K562 (cell line): ENCODE measurements around the gene UROD. TPM values are rescaled to one million over a fixed set of nuclear protein-coding genes. Genes with fewer than 3 reads are reported as not detected.
A peak's percentile ranks its signal among the peaks of the same experiment; 100 is the strongest.

Experiments used
- ATF1 ChIP-seq, 2 experiments: fragments of 450-650 bp in 1 of 2; IDR thresholded peaks; 2 replicates each; pipeline ENCODE4 v1.6.1; 2016; ENCODE audit warnings: missing compliant biosample characterization in 1 of 2, missing genetic modification characterization in 1 of 2
- CBX3 ChIP-seq, 2 experiments: IDR thresholded peaks; 1 replicate in 1 of 2; 2 replicates in 1 of 2; pipeline ENCODE4 v1.6.1; 2012; ENCODE audit warnings: inconsistent platforms in 2 of 2, low read length in 2 of 2, borderline replicate concordance in 1 of 2, control low read depth in 1 of 2
- CREB1 ChIP-seq, 2 experiments: sonication (generic) in 1 of 2; formaldehyde crosslinking in 1 of 2; IDR thresholded peaks; 2 replicates each; pipeline versions ENCODE4 v1.6.1 to v1.8.0; 2012 to 2022; ENCODE audit warnings: inconsistent platforms in 1 of 2, mild to moderate bottlenecking in 1 of 2, missing genetic modification reagents in 1 of 2, moderate library complexity in 1 of 2
- CTBP1 ChIP-seq: fragments of 450-650 bp; IDR thresholded peaks from 2 replicates; pipeline ENCODE4 v1.6.1; 2016; ENCODE audit warnings: borderline replicate concordance
- DDX20 ChIP-seq: fragments of 450-650 bp; IDR thresholded peaks from 2 replicates; pipeline ENCODE4 v1.6.1; 2016; ENCODE audit warnings: missing genetic modification characterization, low read depth, mild to moderate bottlenecking, missing compliant biosample characterization, moderate library complexity
- HDAC2 ChIP-seq: fragments of 450-650 bp; IDR thresholded peaks from 2 replicates; pipeline ENCODE4 v1.6.1; 2016; ENCODE audit warnings: mild to moderate bottlenecking
- HMGN3 ChIP-seq: IDR thresholded peaks from 2 replicates; pipeline ENCODE4 v1.6.1; 2011; ENCODE audit warnings: borderline replicate concordance, low read depth, mild to moderate bottlenecking, mixed read lengths, low read length; ENCODE audit not compliant: insufficient read length; ENCODE audit errors: extremely low read depth
- KLF16 ChIP-seq: IDR thresholded peaks from 2 replicates; pipeline ENCODE4 v1.6.1; 2016; ENCODE audit warnings: antibody characterized with exemption
- MCM2 ChIP-seq: fragments of 450-650 bp; IDR thresholded peaks from 2 replicates; pipeline ENCODE4 v1.6.1; 2017; ENCODE audit warnings: low read depth, mild to moderate bottlenecking
- MEIS2 ChIP-seq: fragments of 450-650 bp; IDR thresholded peaks from 2 replicates; pipeline ENCODE4 v1.6.1; 2014; ENCODE audit warnings: mild to moderate bottlenecking; ENCODE audit not compliant: partially characterized antibody
- NCOR1 ChIP-seq: fragments of 450-650 bp; IDR thresholded peaks from 2 replicates; pipeline ENCODE4 v1.6.1; 2016; ENCODE audit warnings: mild to moderate bottlenecking, moderate library complexity
- PHB2 ChIP-seq: fragments of 450-650 bp; IDR thresholded peaks from 2 replicates; pipeline ENCODE4 v1.6.1; 2017; ENCODE audit warnings: low read depth
- RBM39 ChIP-seq: fragments of 200-400 bp; formaldehyde crosslinking; optimal IDR thresholded peaks from 2 replicates; pipeline ENCODE3; 2018; ENCODE audit warnings: low read depth, low read length
- SRSF3 ChIP-seq: fragments of 200-400 bp; formaldehyde crosslinking; IDR thresholded peaks from 2 replicates; pipeline ENCODE4 v1.6.1; 2016; ENCODE audit warnings: mild to moderate bottlenecking, low read length, moderate library complexity; ENCODE audit not compliant: insufficient read depth
- TRIM28 ChIP-seq: fragments of 450-650 bp; IDR thresholded peaks from 2 replicates; pipeline ENCODE4 v1.6.1; 2017
- WHSC1 ChIP-seq: IDR thresholded peaks from one replicate; pipeline ENCODE4 v1.6.1; 2012; ENCODE audit warnings: low read length, control low read depth, inconsistent platforms
- ZBED1 ChIP-seq: IDR thresholded peaks from 2 replicates; pipeline ENCODE4 v1.6.1; 2014
- ZNF431 ChIP-seq: sonication (generic); formaldehyde crosslinking; IDR thresholded peaks from 2 replicates; pipeline ENCODE4 v1.8.0; 2022; ENCODE audit warnings: mild to moderate bottlenecking, missing genetic modification reagents
- ZNF696 ChIP-seq: fragments of 250-450 bp; sonication (Bioruptor Pico); conservative IDR thresholded peaks from 2 replicates; pipeline ENCODE4 v1.4.0; 2020; ENCODE audit warnings: mild to moderate bottlenecking, moderate library complexity
- polyA plus RNA-seq, 8 experiments: library from polyadenylated mRNA; depleted of rRNA in 4 of 8; stranded (reverse) in 5 of 8; unstranded in 3 of 8; fragments of >200 nt; fragmentation: Nextera tagmentation in 2 of 8; fragmentation: Illumina TruSeq in 1 of 8; extraction: Ambion mirVana in 2 of 8; extraction: Trizol in 1 of 8; gene quantifications; 2 replicates each; pipeline versions ENCODE4 v1.2.1 to v1.2.3, GENCODE V29; 2011 to 2014; ENCODE audit warnings: inconsistent platforms in 1 of 8, missing spikeins in 1 of 8
- total RNA-seq, 7 experiments: library from RNA; depleted of rRNA in 6 of 7; stranded (reverse); fragments of >200 nt in 6 of 7; fragmentation: Illumina TruSeq in 2 of 7; extraction: Trizol in 2 of 7; gene quantifications; 2 replicates each; pipeline versions ENCODE4 v1.2.1 to v1.2.3, GENCODE V29; 2011 to 2021; ENCODE audit warnings: low replicate concordance in 1 of 7
- TF ChIP-seq, protein P1 (sequence below): fragments of 450-650 bp; IDR thresholded peaks from one replicate; pipeline ENCODE4 v1.6.1; 2018; ENCODE audit warnings: mild to moderate bottlenecking, moderate library complexity; ENCODE audit not compliant: partially characterized antibody
- TF ChIP-seq, protein P2 (sequence below): fragments of 250-450 bp; sonication (Bioruptor Pico); IDR thresholded peaks from 2 replicates; pipeline ENCODE4 v1.8.0; 2021; ENCODE audit warnings: moderate library complexity, mild to moderate bottlenecking, inconsistent platforms
- TF ChIP-seq, protein P3 (sequence below): fragments of 450-650 bp; IDR thresholded peaks from 2 replicates; pipeline ENCODE4 v1.6.1; 2017; ENCODE audit warnings: antibody characterized with exemption, mild to moderate bottlenecking
- TF ChIP-seq, protein P4 (sequence below): fragments of 250-450 bp; sonication (Bioruptor Pico); IDR thresholded peaks from 2 replicates; pipeline ENCODE4 v1.8.0; 2022; ENCODE audit warnings: moderate library complexity, mild to moderate bottlenecking, inconsistent platforms

UROD gene
- total and polyA plus RNA-seq, 9 of the 15 experiments (the other 6 are each of a cell fraction or from before 2014, with no cell fraction given): 533 to 2,933 (median 1,100) TPM

DNA sequence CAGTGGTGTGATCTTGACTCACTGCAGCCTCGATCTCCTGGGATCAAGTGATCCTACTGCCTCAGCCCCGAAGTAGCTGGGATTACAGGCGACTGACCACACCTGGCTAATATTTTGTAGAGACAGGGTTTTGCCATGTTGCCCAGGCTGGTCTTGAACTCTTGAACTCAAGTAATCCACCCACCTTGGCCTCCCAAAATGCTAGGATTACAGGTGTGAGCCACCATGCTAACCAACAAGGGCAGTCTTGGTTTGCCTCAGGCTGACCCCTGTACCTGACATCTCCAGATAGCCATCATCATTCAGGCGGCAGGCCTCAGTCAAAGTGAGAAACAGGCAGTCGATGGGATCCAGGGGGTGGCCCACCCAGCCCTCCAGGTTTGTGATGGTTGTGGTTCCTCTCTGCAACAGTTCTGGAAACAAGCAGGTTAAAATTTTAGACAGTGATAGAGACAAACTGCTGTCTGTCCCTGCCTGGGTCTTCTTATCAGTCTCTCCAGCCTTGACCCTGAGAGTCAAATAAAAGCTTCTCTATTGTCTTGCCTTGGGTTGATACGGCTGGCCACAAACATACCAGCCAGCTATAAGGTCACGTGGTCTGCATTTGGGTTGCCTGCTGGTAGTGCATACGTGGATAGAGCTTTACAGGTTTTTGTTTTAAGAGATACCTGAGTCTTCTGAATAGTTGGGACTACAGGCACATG lies 26.8 kb downstream of the UROD start (continued):
- TF ChIP-seq, protein P1, sequence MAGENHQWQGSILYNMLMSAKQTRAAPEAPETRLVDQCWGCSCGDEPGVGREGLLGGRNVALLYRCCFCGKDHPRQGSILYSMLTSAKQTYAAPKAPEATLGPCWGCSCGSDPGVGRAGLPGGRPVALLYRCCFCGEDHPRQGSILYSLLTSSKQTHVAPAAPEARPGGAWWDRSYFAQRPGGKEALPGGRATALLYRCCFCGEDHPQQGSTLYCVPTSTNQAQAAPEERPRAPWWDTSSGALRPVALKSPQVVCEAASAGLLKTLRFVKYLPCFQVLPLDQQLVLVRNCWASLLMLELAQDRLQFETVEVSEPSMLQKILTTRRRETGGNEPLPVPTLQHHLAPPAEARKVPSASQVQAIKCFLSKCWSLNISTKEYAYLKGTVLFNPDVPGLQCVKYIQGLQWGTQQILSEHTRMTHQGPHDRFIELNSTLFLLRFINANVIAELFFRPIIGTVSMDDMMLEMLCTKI: no peak
- peak; percentile 92 for TF ChIP-seq MEIS2
- TF ChIP-seq RBM39: no peak
- TF ChIP-seq, protein P2, sequence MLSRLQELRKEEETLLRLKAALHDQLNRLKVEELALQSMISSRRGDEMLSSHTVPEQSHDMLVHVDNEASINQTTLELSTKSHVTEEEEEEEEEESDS (CRISPR knock-in tag): no peak
- no peak for TF ChIP-seq ZNF431 (CRISPR knock-in tag)
- peak in 1 of 2 experiments; percentile 40; a peak in 1 of 3 replicates for TF ChIP-seq CBX3 (IDR thresholded peaks at IDR 0.05; ENCODE audit: borderline replicate concordance in 1 of 2, low read length in 2 of 2)
- TF ChIP-seq, protein P3, sequence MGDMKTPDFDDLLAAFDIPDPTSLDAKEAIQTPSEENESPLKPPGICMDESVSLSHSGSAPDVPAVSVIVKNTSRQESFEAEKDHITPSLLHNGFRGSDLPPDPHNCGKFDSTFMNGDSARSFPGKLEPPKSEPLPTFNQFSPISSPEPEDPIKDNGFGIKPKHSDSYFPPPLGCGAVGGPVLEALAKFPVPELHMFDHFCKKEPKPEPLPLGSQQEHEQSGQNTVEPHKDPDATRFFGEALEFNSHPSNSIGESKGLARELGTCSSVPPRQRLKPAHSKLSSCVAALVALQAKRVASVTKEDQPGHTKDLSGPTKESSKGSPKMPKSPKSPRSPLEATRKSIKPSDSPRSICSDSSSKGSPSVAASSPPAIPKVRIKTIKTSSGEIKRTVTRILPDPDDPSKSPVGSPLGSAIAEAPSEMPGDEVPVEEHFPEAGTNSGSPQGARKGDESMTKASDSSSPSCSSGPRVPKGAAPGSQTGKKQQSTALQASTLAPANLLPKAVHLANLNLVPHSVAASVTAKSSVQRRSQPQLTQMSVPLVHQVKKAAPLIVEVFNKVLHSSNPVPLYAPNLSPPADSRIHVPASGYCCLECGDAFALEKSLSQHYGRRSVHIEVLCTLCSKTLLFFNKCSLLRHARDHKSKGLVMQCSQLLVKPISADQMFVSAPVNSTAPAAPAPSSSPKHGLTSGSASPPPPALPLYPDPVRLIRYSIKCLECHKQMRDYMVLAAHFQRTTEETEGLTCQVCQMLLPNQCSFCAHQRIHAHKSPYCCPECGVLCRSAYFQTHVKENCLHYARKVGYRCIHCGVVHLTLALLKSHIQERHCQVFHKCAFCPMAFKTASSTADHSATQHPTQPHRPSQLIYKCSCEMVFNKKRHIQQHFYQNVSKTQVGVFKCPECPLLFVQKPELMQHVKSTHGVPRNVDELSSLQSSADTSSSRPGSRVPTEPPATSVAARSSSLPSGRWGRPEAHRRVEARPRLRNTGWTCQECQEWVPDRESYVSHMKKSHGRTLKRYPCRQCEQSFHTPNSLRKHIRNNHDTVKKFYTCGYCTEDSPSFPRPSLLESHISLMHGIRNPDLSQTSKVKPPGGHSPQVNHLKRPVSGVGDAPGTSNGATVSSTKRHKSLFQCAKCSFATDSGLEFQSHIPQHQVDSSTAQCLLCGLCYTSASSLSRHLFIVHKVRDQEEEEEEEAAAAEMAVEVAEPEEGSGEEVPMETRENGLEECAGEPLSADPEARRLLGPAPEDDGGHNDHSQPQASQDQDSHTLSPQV: no peak
- no peak for TF ChIP-seq WHSC1
- TF ChIP-seq HMGN3: no peak
- peak; percentile 97 for TF ChIP-seq NCOR1
- no peak for TF ChIP-seq SRSF3
- TF ChIP-seq HDAC2: peak; percentile 93
- TF ChIP-seq DDX20 (tag): no peak
- TF ChIP-seq CTBP1: peak; percentile 88
- TF ChIP-seq PHB2: peak; percentile 68; the same call in 1 of the 2 replicates
- no peak for TF ChIP-seq ATF1 (CRISPR knock-in tag; IDR thresholded peaks at IDR 0.05)
- TF ChIP-seq ATF1 (tag; IDR thresholded peaks at IDR 0.05): peak; percentile 47; the same call in 1 of the 2 replicates
- TF ChIP-seq, protein P4, sequence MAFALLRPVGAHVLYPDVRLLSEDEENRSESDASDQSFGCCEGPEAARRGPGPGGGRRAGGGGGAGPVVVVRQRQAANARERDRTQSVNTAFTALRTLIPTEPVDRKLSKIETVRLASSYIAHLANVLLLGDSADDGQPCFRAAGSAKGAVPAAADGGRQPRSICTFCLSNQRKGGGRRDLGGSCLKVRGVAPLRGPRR (CRISPR knock-in tag): no peak
- TF ChIP-seq CREB1 (IDR thresholded peaks at IDR 0.05): peak; percentile 49; the same call in 1 of the 2 replicates
- 0 out of 2 replicates have a peak, but pooled peaks have one; percentile 25 for TF ChIP-seq CREB1 (CRISPR knock-in tag; IDR thresholded peaks at IDR 0.05)
- TF ChIP-seq TRIM28: no peak
- TF ChIP-seq MCM2: no peak
- TF ChIP-seq KLF16: peak; percentile 95
- TF ChIP-seq ZNF696 (CRISPR knock-in tag): no peak
- no peak for TF ChIP-seq ZBED1
